H9 (cell line): ENCODE data around the gene NPHP4. TPM values are rescaled to one million over a fixed set of nuclear protein-coding genes. Genes with fewer than 3 reads are reported as not detected.

Source experiments
- DNase-seq: peaks from one replicate; pipeline ENCODE4 v3.0.0-alpha.2; 2017
- H2AFZ ChIP-seq: one replicate; pipeline ENCODE4 v1.6.1; 2013; ENCODE audit warnings: mild to moderate bottlenecking, low read length, control low read depth, moderate library complexity
- H2AK5ac ChIP-seq: 2 replicates; pipeline ENCODE4 v1.6.1; 2013; ENCODE audit warnings: low read length, control low read depth, mixed read lengths; ENCODE audit not compliant: insufficient read length
- H2BK120ac ChIP-seq: one replicate; pipeline ENCODE4 v1.6.1; 2013; ENCODE audit warnings: low read depth, mild to moderate bottlenecking, low read length, control low read depth, inconsistent platforms; ENCODE audit not compliant: poor library complexity, severe bottlenecking
- H2BK12ac ChIP-seq: 2 replicates; pipeline ENCODE4 v1.6.1; 2013; ENCODE audit warnings: low read length, control low read depth, mixed read lengths, low read depth; ENCODE audit not compliant: insufficient read length
- H2BK15ac ChIP-seq: 2 replicates; pipeline ENCODE4 v1.6.1; 2013; ENCODE audit warnings: low read depth, low read length, control low read depth
- H2BK20ac ChIP-seq: one replicate; pipeline ENCODE4 v1.6.1; 2013; ENCODE audit warnings: low read depth, mild to moderate bottlenecking, low read length, control low read depth, inconsistent platforms; ENCODE audit not compliant: poor library complexity, severe bottlenecking
- H2BK5ac ChIP-seq: 2 replicates; pipeline ENCODE4 v1.6.1; 2013; ENCODE audit warnings: low read length, control low read depth, mixed read lengths; ENCODE audit not compliant: insufficient read length
- H3K14ac ChIP-seq: 2 replicates; pipeline ENCODE4 v1.6.1; 2013; ENCODE audit warnings: low read length, control low read depth; ENCODE audit not compliant: insufficient read depth
- H3K18ac ChIP-seq: 2 replicates; pipeline ENCODE4 v1.6.1; 2013; ENCODE audit warnings: low read depth, mild to moderate bottlenecking, mixed read lengths, low read length, control low read depth; ENCODE audit not compliant: insufficient read length
- H3K23ac ChIP-seq: 2 replicates; pipeline ENCODE4 v1.6.1; 2013; ENCODE audit warnings: low read length, control low read depth, mixed read lengths, low read depth; ENCODE audit not compliant: insufficient read length
- H3K23me2 ChIP-seq: 2 replicates; pipeline ENCODE4 v1.6.1; 2013; ENCODE audit warnings: low read depth, mild to moderate bottlenecking, mixed read lengths, low read length, control low read depth; ENCODE audit not compliant: insufficient read length, poor library complexity, severe bottlenecking
- H3K27ac ChIP-seq: 2 replicates; pipeline ENCODE4 v1.5.1; 2013; ENCODE audit warnings: low read length, control low read depth, mixed read lengths, low read depth; ENCODE audit not compliant: insufficient read length
- H3K27me3 ChIP-seq: 2 replicates; pipeline ENCODE4 v1.6.1; 2013; ENCODE audit warnings: low read length, control low read depth, inconsistent platforms; ENCODE audit not compliant: insufficient read depth
- H3K4ac ChIP-seq: 2 replicates; pipeline ENCODE4 v1.6.1; 2013; ENCODE audit warnings: low read depth, mild to moderate bottlenecking, control low read depth, inconsistent platforms, low read length, moderate library complexity
- H3K4me1 ChIP-seq: 2 replicates; pipeline ENCODE4 v1.6.1; 2013; ENCODE audit warnings: low read length, control low read depth, inconsistent platforms; ENCODE audit not compliant: insufficient read depth
- H3K4me2 ChIP-seq: 2 replicates; pipeline ENCODE4 v1.6.1; 2013; ENCODE audit warnings: low read length, control low read depth, mixed read lengths; ENCODE audit not compliant: insufficient read length, insufficient read depth
- H3K56ac ChIP-seq: 2 replicates; pipeline ENCODE4 v1.6.1; 2013; ENCODE audit warnings: low read depth, mild to moderate bottlenecking, mixed read lengths, low read length, control low read depth; ENCODE audit not compliant: insufficient read length
- H3K79me1 ChIP-seq: 2 replicates; pipeline ENCODE4 v1.6.1; 2013; ENCODE audit warnings: low read depth, mild to moderate bottlenecking, moderate library complexity, low read length, control low read depth, inconsistent platforms; ENCODE audit not compliant: insufficient read depth, poor library complexity, severe bottlenecking
- H3K79me2 ChIP-seq: 2 replicates; pipeline ENCODE4 v1.6.1; 2013; ENCODE audit warnings: low read length, control low read depth, inconsistent platforms; ENCODE audit not compliant: insufficient read depth
- H3K9ac ChIP-seq: 2 replicates; pipeline ENCODE4 v1.6.1; 2013; ENCODE audit warnings: low read length, control low read depth, mixed read lengths; ENCODE audit not compliant: insufficient read length; ENCODE audit errors: extremely low read depth
- H3K9me3 ChIP-seq: one replicate; pipeline ENCODE4 v1.6.1; 2013; ENCODE audit warnings: low read depth, low read length, inconsistent platforms; ENCODE audit not compliant: control insufficient read depth
- H3T11ph ChIP-seq: one replicate; pipeline ENCODE4 v1.6.1; 2013; ENCODE audit warnings: mild to moderate bottlenecking, low read length, control low read depth, inconsistent platforms
- H4K20me1 ChIP-seq: one replicate; pipeline ENCODE4 v1.6.1; 2013; ENCODE audit not compliant: control insufficient read depth, insufficient read length, insufficient read depth
- H4K5ac ChIP-seq: 2 replicates; pipeline ENCODE4 v1.6.1; 2013; ENCODE audit warnings: low read depth, mild to moderate bottlenecking, mixed read lengths, low read length, control low read depth; ENCODE audit not compliant: insufficient read length
- H4K8ac ChIP-seq: replicated peaks from 2 replicates; pipeline ENCODE4 v1.6.1; 2013; ENCODE audit warnings: low read length, control low read depth, mixed read lengths, low read depth; ENCODE audit not compliant: insufficient read length
- H4K91ac ChIP-seq: 2 replicates; pipeline ENCODE4 v1.6.1; 2013; ENCODE audit warnings: low read depth, mild to moderate bottlenecking, moderate library complexity, mixed read lengths, low read length, control low read depth; ENCODE audit not compliant: insufficient read length
- H3K27ac Mint-ChIP-seq, 3 experiments: 2 replicates in 2 of 3; 3 replicates in 1 of 3; pipeline ENCODE4 v1.8.0; 2020 to 2021; ENCODE audit warnings: mixed read lengths in 3 of 3, mild to moderate bottlenecking in 1 of 3, moderate library complexity in 1 of 3
- H3K27me3 Mint-ChIP-seq: 2 replicates; pipeline ENCODE4 v1.8.0; 2021; ENCODE audit warnings: low read depth, mild to moderate bottlenecking, moderate library complexity, mixed read lengths
- H3K36me3 Mint-ChIP-seq, 3 experiments: 2 replicates in 2 of 3; 3 replicates in 1 of 3; pipeline ENCODE4 v1.8.0; 2020 to 2021; ENCODE audit warnings: low read depth in 3 of 3, mixed read lengths in 3 of 3; ENCODE audit not compliant: insufficient read depth in 1 of 3
- H3K4me1 Mint-ChIP-seq, 2 experiments: 2 replicates each; pipeline ENCODE4 v1.8.0; 2020; ENCODE audit warnings: mixed read lengths in 2 of 2
- H3K4me3 Mint-ChIP-seq, 2 experiments: 2 replicates in 1 of 2; 3 replicates in 1 of 2; pipeline ENCODE4 v1.8.0; 2020 to 2021; ENCODE audit warnings: mild to moderate bottlenecking in 2 of 2, mixed read lengths in 2 of 2, moderate library complexity in 1 of 2
- H3K9me3 Mint-ChIP-seq, 2 experiments: 2 replicates in 1 of 2; 3 replicates in 1 of 2; pipeline ENCODE4 v1.8.0; 2020; ENCODE audit warnings: mild to moderate bottlenecking in 2 of 2, mixed read lengths in 2 of 2, moderate library complexity in 1 of 2
- CTCF ChIP-seq: fragments of 200-600 bp; sonication (generic); conservative IDR thresholded peaks from 3 replicates; pipeline ENCODE4 v1.8.0; 2021; ENCODE audit warnings: antibody characterized with exemption, mild to moderate bottlenecking
- WGBS: extraction: QIAGEN DNeasy Blood & Tissue Kit; methylation state at CpG from one replicate; pipeline ENCODE4 v1.1.7; 2013; ENCODE audit warnings: missing lambda C conversion rate, low lambda C conversion rate, mixed read lengths; ENCODE audit not compliant: insufficient read length; ENCODE audit errors: extremely low coverage; 5-methylcytosine and 5-hydroxymethylcytosine counted together
- total RNA-seq: library from RNA; stranded (reverse); gene quantifications from 2 replicates; pipeline ENCODE4 v1.2.1, GENCODE V29; 2021

NPHP4 gene
- total RNA-seq, 1 experiment from 2014 or later: 17.6 TPM

GRCh38 chr1:5928714-5929400 is 63.4 kb downstream of the NPHP4 start:
- H2BK20ac ChIP-seq: no peak overlapping the region
- no peak overlapping the region for H2BK12ac ChIP-seq
- no peaks in the 10 kb centered on the region for H3K27me3 Mint-ChIP-seq
- no peak overlapping the region for H2AK5ac ChIP-seq
- H3K14ac ChIP-seq: no peak overlapping the region
- H4K91ac ChIP-seq: no peak overlapping the region
- H3K36me3 Mint-ChIP-seq: peaks cover 7 to 22% (median 15%) of the 10 kb centered on the region in 3 experiments; a peak in 6 of 7 replicates
- no peak overlapping the region for H4K5ac ChIP-seq
- no peak for TF ChIP-seq CTCF
- no peak overlapping the region for H3K23ac ChIP-seq
- no CpG with 5 or more reads among the region's 4 CpGs for WGBS
- no peaks in the 10 kb centered on the region for H3K79me1 ChIP-seq
- H3K9ac ChIP-seq: no peak overlapping the region
- H3K4me3 Mint-ChIP-seq: no peak overlapping the region
- H3K18ac ChIP-seq: no peak overlapping the region
- no peak overlapping the region for H3T11ph ChIP-seq
- no peaks in the 10 kb centered on the region for H3K23me2 ChIP-seq
- H3K9me3 Mint-ChIP-seq: no peaks in the 10 kb centered on the region
- peaks cover 3% of the 10 kb centered on the region; the same call in 1 of the 2 replicates for H3K4me1 ChIP-seq
- H2BK5ac ChIP-seq: no peak overlapping the region
- no peak overlapping the region for H3K27ac Mint-ChIP-seq
- no peak overlapping the region for H4K8ac ChIP-seq
- no peaks in the 10 kb centered on the region for H3K9me3 ChIP-seq
- DNase-seq: no peak
- no peak overlapping the region for H2BK120ac ChIP-seq
- no peak overlapping the region for H2BK15ac ChIP-seq
- H3K27ac ChIP-seq: no peak overlapping the region
- peaks cover 9 to 11% of the 10 kb centered on the region in 2 experiments for H3K4me1 Mint-ChIP-seq
- H3K4me2 ChIP-seq: no peak overlapping the region
- no peaks in the 10 kb centered on the region for H4K20me1 ChIP-seq
- no peak overlapping the region for H3K4ac ChIP-seq
- no peak overlapping the region for H3K56ac ChIP-seq
- no peak overlapping the region for H2AFZ ChIP-seq
- H3K27me3 ChIP-seq: no peaks in the 10 kb centered on the region
- H3K79me2 ChIP-seq: no peaks in the 10 kb centered on the region
